Dermis blood vessel endothelial cell (primary cell): ENCODE measurements around the gene MAEA. TPM values are rescaled to one million over a fixed set of nuclear protein-coding genes. Genes with fewer than 3 reads are reported as not detected.

ENCODE experiments used
- DNase-seq: peaks from one replicate; pipeline ENCODE4 v3.0.0; 2010
- total RNA-seq: library from RNA; depleted of rRNA; stranded (reverse); fragments of >200 nt; gene quantifications from 2 replicates; pipeline ENCODE4 v1.2.3, GENCODE V29; 2014

The MAEA gene
- 74.4 and 75.9 TPM in 2 replicates for total RNA-seq

- peak; percentile 98 for DNase-seq
Measured at GRCh38 chr4:1289207-1290164, at the start of gene MAEA. Gene MAEA (plus strand): TSS chr4:1289891. CDS start chr4:1289914, 23 bp downstream.

- no peak for DNase-seq
Measured at GRCh38 chr4:1239950-1240307, 49.8 kb upstream of the MAEA start.

GRCh38 chr4:1240721-1241465 is 48.8 kb upstream of the MAEA start:
- DNase-seq: no peak

GRCh38 chr4:1241466-1241935 is 48.2 kb upstream of the MAEA start:
- no peak for DNase-seq

GRCh38 chr4:1241936-1242505 is 47.7 kb upstream of the MAEA start:
- DNase-seq: no peak

- no peak for DNase-seq
Measured at GRCh38 chr4:1242506-1243450, 46.9 kb upstream of the MAEA start.

GRCh38 chr4:1243451-1244080 is 46.1 kb upstream of the MAEA start:
- no peak for DNase-seq

- DNase-seq: no peak
Measured at GRCh38 chr4:1244081-1244977, 45.4 kb upstream of the MAEA start.

- DNase-seq: no peak
Measured at GRCh38 chr4:1244978-1245471, 44.7 kb upstream of the MAEA start.

- DNase-seq: no peak
Measured at GRCh38 chr4:1245481-1246051, 44.1 kb upstream of the MAEA start.

GRCh38 chr4:1246111-1246881 is 43.4 kb upstream of the MAEA start:
- no peak for DNase-seq

- peak; percentile 40 for DNase-seq
Measured at GRCh38 chr4:1246901-1247863, 42.5 kb upstream of the MAEA start.

GRCh38 chr4:1247864-1248244 is 41.8 kb upstream of the MAEA start:
- no peak for DNase-seq

GRCh38 chr4:1248245-1249147 is 41.2 kb upstream of the MAEA start, which contains the start of gene CTBP1:
Gene CTBP1 (minus strand): TSS chr4:1249130. CDS start chr4:1241331, 7,799 bp downstream.
- DNase-seq: peak; percentile 90

- peak; percentile 93 for DNase-seq
Measured at GRCh38 chr4:1249148-1249730, 40.5 kb upstream of the MAEA start.
